HG02981 (cell line): ENCODE results near the gene GBE1.

Source experiments
- ATAC-seq: cut with Tn5 transposase; IDR thresholded peaks from one replicate; pipeline ENCODE4 v1.9.1; 2021; ENCODE audit warnings: mild to moderate bottlenecking, moderate library complexity; ENCODE audit not compliant: unreplicated experiment

The GBE1 gene

DNA sequence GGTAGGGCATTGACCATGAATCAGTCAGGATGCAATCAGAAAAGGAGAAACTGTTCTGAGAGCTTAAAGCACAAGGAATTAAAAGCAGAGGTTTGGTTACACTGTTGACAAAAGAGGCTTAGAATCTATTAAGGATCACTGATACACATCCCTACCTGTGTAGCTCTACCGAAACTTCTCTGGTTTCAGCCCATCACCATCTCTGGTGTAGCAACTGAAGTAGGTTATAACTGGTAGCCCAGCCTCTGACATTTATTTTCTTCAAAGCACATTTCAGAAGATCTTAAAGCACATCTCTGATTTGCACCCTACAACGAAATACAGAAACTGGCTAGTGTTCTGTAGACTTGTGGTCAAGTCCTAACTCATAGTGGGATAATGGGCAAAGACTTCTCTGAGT, 283.7 kb downstream of the GBE1 start:
- no peak for ATAC-seq

DNA sequence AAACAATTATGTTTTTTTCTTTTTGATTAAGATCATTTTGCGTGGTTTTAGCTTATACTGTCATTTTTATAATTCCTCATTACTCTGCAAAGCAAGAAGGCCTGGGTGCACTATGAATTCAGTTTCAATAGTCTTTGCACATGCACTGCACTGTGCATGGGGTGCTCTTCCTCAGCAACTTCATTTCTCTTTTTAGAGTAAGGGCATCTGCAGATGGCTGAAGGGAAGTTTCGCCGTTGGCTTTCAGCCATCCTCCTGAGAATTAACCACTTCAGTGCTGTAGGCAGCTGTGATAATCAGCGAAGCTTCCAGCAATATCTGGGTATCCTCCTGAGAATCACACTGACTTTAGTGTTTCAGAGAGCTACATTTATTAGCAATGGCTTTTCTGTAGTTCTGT, 284.8 kb downstream of the GBE1 start:
- no peak for ATAC-seq

DNA sequence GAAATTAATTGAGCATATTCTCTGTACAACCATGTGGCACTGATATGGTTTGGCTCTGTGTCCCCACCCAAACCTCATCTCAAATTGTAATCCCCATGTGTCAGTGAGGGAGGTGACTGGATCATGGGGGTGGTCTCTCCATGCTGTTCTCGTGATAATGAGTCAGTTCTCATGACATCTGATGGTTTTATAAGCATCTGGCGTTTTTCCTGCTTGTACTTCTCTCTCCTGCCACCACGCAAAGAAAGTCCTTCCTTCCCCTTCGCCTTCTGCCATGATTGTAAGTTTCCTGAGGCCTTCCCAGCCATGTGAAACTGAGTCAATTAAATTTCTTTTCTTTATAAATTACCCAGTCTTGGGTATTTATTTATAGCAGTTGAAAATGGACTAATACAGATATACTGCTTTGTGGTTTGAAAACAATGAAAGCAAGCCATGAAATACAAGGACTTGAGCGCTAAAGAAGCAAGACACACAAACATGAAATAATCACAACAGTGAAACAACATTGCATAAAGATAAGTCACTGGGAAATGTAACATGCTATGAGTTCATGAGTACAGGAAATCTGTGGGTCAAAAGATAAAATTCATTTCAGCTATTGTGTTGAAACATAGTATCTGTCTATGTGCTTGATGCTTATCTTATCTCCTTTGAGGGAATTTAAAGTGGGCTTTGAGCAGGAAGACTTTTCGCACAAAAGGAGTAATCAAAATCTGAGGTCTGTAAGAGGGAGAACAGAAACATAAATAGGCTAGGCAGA, 288.7 kb downstream of the GBE1 start:
- no peak for ATAC-seq

DNA sequence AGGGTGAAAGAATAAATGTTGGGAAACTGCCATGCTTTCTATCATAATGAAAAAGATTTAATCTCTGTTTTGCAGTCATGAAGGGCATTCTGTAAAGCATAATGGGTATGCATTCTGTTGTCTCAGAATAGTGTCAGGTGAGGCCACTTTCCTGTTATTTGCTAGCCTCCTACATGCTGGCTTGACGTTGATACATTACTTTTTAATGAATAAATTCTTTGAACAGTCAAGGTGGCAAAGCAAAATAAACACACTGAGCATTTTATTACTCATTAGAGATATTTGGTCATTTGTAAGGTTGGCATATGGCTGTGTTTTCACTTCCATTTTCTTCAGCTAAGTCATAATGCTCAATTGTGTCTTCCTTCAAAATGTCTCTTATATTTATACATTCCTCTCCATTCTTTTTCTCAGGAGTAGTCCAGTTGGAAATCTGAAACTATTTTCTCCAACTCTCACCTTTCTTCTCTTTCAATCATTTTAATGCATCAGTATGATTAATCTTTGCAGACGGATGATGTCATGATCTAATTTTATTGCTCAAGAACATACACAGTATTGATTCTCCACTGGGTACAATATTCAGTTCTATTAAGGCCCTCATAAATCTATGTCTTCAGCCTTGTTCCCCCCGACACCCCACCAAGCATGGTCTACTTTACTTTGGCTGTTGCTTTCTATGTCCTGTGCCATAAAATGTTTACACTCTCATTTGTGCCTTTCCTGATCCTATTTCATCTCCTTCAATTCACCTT, 290.7 kb downstream of the GBE1 start:
- no peak for ATAC-seq

DNA sequence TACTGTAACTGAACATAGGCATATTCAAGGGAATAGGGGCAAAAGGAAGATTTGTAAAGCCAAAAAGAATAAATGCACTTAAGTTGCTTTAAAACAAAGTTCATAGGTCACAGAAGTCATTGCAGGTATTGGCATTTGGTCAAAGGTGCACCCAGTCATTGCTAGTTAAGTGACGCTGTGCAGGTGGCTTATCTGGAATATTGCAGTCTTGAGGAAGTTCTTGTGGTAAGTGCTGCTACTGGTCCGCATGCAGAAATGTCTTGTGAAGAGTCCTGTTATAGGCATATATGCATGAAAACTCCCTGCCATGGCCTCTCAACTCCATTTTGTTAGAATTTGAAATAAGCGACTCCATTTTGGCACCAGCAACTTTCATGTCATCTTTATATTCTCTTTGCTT, 293.1 kb downstream of the GBE1 start:
- ATAC-seq: no peak

DNA sequence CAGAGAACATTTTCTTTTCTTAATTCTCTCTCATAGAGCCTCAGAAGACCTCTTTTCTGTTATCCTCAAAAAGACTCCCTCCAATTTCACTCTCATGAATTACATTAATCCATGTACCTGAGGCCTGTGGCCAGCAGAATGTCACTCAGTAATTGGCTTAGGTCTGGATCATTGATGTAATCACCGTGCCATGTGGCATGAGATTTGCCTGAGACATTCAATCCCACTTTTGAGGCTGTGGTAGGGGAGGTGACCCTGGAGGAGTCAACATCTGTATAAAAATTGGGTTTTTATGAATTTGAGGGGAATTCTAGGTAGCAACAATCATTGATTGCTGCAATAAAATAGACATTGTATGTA, 295.3 kb downstream of the GBE1 start:
- ATAC-seq: no peak

DNA sequence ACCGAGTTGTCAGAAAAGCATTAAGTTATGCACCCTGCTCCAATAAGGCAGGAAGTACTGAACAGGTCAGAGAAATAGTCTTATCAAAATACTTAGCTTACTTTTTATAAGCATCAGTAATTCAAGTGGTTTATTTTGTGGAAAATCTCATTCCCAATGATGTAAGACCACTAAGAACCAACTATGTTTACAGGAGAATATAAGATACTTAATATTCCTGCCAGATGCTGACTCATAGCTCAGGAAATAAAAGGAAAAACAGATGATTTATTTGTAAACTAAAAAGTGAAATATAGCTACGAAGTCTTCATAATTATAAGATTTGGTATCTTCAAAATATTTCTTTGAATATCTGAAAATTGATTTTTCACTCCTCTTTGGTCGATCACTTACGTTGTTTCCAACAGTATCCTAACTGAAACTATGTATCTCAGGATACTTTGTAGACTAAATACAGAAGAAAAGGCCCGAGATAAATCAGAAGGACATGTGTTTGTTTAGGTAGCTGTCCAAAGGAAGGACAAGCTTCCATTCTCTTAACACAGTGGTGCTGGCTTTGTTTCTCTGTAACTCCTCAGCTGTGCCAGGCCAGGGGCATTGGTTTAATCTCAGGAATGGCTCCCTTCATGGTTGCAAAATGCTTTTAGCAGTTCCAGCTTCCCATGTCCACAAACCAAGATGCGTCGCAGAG, 295.8 kb downstream of the GBE1 start:
- ATAC-seq: no peak

DNA sequence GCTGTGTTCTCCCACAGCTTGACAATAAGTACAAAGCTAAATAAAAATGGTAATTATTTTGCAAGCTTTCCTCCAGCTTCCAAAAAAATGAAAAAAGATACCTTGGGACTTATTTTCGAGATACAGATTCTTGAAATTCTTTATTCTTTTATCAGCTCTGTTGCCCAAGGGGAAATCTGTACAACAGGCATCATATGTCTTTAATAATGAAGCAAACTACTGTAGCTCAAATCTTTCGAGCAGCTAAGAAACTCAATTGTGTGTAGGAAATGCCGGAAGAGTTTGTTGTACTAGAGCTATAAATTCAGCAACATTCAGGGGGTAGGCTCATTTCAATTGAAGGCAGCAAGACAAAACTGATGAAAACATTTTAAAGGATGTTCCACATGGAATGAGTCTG, 297.7 kb downstream of the GBE1 start:
- ATAC-seq: no peak

DNA sequence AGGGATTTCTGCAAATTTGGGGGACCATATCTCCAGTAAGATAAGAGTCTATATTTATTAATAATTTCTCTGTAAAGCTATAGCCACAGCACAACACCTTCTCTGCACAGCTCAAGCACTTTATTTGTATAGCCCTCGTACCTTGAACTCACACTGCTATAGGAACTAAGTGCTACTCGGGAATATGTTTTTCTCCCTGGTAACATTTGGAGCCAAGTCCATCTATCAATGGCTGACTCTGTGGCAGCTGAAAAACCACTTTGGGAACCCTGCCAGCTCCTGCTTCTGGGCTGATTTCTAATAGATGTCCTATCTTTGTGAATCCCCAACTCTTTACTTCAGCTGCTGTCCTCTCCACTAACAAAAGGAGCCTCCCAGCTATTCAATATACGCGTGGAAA, 298.5 kb downstream of the GBE1 start:
- no peak for ATAC-seq

DNA sequence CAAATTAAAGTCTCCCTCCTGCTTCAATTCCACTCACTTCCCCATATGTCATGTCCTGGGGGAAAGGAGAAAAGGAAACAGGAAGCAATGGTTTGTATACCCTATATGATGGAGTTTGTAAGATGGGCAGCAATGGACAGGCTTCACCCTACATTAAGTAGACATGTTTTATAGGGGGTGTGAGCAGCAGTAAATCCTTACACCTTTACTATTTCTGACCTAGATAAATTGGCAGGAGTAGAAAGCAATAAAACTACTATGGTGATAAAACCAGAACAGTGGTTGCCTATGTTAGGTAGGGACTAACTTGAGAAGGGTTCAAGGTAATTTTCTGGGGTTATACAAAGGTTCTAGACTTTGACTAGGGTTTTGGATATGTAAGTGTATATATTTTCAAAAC, 301.7 kb downstream of the GBE1 start:
- ATAC-seq: no peak

DNA sequence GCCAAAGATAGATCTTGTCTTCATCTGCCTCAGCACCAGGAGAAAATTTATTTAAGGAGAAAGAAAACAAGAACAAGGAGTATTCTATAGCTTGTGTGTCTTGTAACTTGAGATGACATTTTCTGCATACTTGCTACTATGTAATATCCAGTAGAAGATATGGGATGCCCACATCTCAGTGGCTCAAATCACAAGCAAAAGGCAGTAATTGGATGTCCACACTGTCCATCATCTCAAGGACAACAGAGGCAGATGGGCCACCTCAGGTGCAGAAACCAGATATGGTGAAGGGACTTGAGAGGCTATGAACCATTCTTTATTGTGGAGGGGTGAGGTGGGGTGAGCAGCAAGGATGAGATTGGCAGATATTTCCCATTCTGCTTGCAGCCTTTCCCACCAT, 309.0 kb downstream of the GBE1 start:
- no peak for ATAC-seq

DNA sequence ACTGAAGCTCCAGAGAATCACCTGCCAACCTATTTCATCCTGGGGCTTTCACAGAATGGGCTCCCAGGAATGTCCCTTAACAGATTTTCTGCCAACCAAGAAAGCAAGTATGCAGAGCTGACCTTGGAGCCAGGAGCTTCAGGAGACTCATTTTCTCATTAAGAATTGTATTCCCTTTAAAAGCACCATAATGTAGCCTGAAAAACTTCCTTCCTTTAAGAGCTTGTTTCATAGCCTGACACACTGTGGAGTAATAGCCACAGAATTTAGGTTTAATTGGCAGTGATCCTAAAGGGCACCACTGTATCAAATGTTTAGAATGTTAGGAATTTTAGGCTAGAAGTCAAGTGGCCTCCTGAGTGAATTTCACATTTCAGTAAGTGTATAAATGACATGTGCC, 309.8 kb downstream of the GBE1 start:
- ATAC-seq: no peak

DNA sequence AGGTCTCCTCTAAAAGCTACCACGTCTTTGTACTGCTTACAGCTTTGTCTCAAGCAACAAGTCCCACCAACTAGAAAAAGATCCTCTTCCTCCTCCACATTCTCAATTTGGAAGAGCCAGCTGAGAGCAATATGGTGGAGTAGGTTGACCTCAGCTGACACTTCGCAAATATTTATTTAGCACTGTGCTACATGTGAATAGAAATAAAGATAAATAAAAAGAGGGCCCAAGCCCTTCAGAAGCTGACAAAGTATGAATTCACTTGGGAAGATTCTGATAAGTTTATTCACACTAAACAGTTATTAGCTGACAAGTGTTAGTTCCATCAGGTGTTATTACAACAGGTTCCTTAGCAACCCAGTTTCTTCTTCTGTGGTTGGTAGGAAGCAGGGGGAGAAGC, 310.3 kb downstream of the GBE1 start:
- ATAC-seq: no peak

DNA sequence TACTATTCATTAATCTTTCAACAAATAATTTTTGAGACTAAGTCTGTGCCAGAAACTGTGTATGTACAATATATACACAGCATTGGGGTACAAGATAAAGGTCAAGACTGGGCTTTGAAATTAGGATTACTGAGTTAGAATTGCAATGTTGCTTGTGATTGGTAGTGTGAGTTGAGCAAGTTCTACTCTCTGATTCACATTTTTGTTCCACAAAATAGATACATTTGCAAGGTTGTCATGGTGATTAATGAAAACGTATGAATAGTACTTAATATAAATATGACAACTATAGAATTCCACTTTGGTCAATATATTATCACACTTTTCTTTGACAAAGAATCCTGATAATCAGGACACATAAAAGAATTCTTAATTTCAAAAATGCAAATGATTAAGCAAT, 314.6 kb downstream of the GBE1 start:
- no peak for ATAC-seq

DNA sequence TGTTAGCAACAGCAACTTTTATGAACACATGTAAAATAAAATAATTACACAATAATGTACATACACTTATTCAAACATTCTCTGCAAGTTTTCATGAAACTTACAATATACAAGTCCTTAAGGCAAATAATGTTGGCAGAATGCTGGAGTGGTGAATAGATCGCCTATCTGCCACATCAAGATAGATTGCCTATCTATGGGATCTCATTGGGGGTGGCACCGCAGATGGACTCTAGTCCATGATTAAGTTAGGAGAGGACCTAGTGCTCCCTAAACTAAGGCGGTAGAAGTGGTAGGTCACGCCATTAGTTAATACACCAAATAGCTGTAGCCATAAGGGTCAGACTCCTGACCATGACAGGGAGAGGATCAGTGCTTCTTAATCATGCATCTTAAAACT, 315.7 kb downstream of the GBE1 start:
- no peak for ATAC-seq

DNA sequence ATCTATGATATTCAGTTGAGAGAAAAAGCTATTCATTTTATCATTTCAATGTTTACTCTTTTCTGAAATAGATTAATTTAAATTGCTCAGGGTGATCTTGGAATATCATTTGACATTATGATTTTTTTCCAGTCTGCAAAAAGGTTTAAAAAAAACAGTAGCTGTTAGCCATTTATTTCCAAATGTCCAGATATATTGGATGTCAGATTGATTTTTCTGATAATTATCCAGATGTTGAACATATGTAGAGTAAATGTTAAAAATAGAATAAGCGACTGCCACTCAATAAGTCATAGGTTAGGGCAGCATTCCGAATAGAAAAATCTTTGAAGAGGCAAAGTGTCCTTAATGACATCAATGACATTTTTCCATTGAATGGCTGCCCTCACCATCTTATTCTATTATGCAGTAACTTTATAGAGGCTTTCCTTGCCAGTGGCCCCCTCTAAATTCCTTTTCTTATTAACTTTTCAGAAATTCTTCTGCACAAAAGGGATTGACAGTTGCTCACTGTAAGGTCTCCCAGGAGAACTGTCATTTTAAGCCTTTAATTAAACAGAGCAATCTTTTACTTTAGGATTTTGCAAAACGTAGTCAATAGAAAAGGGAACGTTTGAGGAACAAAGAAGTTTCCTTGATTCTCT, 316.5 kb downstream of the GBE1 start:
- ATAC-seq: no peak

DNA sequence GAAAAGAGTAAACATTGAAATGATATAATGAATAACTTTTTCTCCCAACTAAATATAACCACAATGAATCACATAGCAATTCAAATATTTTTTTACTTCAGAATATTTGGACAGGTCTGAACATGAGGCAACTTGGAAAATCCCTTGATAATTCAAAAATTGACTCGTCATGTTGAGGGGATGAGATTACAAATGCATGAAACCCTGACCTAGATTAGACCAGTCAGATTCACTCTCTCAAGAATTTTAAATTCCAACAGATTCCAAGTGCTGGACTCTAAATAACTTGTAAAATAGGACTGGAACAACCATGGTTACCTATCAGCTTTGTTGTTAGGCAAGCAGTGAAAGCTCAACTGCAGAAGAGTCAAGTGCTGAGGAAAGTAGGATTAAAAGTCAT, 317.5 kb downstream of the GBE1 start:
- no peak for ATAC-seq

DNA sequence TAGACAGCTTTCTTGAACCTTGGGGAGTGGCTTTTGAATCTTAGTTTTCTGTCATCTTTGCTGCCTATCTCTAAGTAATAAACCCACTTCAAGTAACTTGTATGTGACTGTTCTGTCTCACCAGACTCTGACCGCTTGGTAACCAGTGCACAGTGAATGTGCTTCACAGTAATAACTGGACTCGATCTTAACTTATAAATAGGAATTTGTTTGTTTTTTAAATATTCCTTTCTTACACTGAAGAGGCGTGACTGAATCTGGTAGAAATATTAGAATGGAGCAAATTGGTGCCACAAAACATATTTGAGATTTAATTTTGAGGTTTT, 318.0 kb downstream of the GBE1 start:
- no peak for ATAC-seq

DNA sequence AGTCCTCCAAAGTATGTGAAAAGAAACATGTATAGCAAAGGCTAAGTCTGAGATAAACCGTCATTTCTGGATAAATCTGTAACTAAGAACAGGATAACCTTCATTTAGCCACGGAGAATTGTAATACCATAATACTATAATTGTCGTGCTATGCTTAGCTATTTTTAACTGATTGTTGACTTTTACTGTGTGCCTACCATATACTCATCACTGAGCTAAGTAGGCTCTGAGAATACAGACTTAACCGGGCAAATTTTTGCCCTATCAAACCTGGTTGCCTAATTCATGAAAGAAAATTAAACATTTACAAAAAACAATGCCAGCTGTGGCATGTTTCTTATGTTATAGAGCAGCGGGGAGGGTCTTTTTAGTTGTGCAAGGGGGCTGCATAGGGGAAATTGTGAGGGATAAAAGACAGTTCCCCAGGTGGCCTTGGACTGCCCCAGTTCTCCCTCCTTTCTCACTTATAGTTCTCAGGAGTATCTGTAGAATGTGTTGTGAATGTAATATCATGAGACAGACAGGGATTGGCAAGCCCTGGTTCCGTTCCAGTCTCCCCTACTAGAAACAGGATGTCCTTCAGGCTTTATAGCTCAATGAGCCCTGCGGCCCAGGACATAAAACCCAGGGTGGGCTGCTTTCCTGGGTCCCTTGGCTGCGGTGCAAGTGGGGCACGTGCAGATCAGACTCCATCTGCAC, 318.5 kb downstream of the GBE1 start:
- ATAC-seq: no peak

DNA sequence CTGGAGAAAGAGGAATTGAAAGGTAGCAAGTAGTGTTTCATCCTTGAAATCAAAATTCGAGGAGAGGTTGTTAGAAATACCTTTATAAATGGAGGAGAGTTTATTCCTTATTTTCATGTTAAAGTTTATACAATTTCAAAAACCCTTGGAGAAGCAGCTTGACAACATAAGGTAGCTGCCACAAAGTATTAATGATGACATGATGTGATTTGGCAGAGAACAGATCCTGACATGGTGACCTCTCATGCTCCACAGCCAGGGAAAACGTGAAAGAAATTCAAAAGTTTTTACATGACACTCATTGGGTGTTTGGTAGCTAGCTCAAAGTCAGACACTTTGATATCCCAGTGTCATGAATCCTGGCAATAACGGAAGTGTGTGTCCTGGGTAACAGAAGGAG, 320.8 kb downstream of the GBE1 start:
- no peak for ATAC-seq
